A673 (cell line): ENCODE data around the gene GCAT.

ENCODE experiments used
- CTCF ChIP-seq: fragments of 300-800, 200-600 bp; sonication (generic); conservative IDR thresholded peaks from 2 replicates; pipeline ENCODE4 v1.5.1; 2017; ENCODE audit warnings: low read depth, mild to moderate bottlenecking, antibody characterized with exemption, low read length, moderate library complexity, mixed read lengths
- EZH2 ChIP-seq: fragments of 200-600 bp; sonication (generic); IDR thresholded peaks from 2 replicates; pipeline ENCODE4 v1.6.1; 2017; ENCODE audit warnings: borderline replicate concordance, low read depth, mild to moderate bottlenecking, mixed read lengths, antibody characterized with exemption, low read length; ENCODE audit not compliant: poor library complexity, severe bottlenecking

DNA sequence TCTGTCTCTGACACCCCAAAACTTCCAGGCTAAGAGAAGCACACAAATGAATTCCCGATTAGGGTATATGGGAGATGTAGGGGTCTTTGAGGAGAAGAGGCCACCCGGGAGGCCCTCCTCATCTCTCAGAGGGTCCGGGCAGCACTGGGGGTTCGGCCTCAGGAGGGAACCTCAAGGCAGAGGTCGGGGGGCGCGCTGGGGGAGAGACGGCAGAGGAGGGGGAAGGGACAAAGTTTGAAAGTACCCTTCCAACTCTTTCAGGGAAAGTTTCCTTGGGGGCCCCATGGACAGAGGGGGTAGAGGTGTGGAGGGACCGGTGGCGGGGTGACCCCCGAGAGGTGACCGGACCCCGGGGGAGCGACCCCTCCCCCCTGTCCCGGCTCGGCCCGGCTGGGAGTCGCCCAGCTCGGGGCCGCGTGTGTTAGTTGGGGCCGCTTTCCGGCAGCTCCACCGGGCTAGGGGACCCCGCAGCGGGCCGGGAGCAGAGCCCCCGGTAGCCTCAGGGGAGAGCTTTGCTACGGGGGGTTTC is 3.3 kb upstream of the GCAT start:
- no peak for TF ChIP-seq CTCF
- no peak for TF ChIP-seq EZH2
